ENCODE results near the gene NR2C1.
"Not testable (repeated sequence)": the region's sequence is repeated elsewhere in the genome, so short reads cannot be mapped to it uniquely, and the experiment has no call there.

The NR2C1 gene

DNA sequence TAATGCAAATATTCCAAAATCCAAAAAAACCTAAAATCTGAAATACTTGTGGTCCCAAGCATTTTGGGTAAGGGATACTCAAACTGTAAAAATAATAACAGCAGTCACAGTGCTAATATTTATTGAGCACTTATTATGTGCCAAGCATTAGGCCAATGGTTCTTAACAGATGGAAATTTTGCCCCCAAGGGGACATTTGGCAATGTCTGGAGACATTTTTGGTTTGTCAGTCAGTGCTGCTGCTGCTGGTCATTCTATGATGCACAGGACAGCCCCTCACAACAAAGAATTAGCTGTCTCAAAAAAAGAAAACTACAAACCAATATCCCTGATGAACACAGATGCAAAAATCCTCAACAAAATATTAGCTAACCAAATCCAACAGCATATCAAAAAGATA, 75.7 kb downstream of the NR2C1 start:
- no peak for DNase-seq

DNA sequence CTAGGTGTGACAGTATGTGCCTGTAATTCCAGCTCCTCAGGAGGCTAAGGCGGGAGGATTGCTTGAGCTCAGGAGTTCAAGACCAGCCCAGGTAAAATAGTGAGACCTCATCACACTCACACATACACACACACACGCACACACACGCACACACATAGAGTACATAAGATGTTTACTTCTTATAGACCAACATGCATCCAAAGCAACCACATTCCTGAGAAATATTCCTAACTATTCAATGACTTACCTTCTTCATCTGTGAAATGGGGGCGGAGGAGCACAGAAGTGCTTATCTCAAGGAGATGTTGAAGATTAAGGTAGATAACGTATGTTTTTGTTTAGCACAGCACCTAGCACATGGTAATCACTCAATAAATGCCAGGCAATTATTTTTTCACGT, 76.4 kb downstream of the NR2C1 start:
- DNase-seq: no peak

DNA sequence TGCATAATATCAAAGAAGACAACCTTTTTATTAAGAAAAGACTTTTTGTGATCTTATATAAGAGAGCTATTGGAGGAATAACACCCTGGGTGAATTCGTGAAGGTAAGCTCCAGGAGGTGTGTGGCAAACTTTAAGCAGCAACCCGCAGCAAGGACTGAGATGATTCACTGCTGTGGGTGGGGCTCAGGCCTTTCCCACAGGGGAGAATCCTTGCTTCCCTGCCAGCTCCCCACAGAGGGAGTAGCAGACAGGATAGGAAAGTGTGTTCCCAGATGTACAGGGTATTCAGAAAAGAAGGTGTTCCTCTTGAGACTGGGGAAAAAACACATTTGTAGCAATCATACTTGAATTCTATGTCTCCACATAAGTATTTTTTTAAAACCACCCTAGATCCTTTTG, 79.1 kb downstream of the NR2C1 start:
- DNase-seq: no peak

DNA sequence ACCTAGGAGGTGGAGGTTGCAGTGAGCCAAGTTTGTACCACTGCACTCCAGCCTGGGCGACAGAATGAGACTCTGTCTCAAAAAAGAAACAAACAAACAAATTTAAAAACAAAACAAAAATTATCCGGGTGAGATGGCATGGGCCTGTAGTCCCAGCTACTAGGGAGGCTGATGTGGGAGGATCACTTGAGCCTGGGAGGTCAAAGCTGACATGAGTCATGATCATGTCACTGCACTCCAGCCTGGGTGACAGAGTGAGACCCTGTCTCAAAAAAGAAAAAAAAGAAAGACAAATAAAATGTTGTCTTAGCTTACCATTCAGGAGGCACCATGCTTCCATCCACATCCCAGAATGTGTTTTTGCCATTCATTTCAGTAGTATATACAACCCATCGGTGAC, 79.6 kb downstream of the NR2C1 start:
- DNase-seq: not testable (repeated sequence)

DNA sequence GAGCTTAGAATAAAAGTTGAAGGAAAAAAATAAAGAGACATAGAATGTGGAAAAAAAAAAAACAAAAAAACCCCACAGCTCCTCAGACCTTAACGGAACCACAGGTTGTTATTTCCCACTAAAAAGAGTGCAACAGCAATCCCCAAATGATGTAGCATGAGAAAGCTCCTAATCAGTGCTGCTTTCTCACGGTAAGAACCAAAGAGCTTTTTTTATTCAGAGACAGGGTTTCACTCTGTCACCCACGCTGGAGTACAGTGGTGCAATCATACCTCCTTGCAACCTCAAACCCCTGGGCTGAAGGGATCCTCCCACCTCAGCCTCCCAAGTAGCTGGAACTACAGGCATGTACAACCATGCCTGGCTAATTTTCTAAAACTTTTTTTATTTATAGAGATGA, 83.2 kb downstream of the NR2C1 start:
- no peak for DNase-seq

DNA sequence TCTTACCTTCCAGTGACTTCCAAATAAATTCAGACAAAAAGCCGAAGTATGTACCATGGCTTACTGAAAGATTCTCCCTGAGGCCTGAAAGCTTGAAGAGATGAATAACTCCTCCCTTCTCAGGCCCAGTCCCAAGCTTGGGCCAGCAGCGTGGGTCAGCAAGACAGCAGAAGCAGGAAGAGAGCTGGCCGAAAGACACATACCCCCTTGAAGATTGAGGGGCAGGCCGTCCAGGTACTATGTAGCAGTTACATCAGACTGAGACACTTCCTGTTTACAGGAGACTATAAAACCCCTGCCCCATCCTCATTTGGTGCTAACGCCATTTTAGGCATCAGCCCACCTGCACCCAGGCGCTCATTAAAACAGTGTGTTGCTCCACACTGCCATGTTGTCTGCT, 84.9 kb downstream of the NR2C1 start:
- DNase-seq: no peak

DNA sequence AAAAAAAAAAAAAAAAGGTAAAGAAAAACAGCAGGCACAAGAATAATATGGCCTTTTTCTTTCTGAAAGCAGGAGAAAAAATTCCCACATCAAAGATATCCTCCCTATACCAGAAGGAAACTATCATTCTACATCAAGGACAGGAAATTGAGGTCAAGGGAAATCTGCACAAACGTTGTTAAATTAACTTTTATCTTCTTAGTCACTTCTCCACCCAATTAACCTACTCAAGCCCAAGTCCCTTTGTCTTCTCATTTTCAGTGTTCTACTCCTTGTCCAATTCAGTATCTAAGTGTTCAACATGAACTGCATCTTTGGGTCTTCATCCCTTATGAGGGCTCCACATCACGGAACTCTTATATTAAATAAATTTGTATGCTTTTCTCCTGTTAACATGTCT, 85.6 kb downstream of the NR2C1 start:
- DNase-seq: no peak

DNA sequence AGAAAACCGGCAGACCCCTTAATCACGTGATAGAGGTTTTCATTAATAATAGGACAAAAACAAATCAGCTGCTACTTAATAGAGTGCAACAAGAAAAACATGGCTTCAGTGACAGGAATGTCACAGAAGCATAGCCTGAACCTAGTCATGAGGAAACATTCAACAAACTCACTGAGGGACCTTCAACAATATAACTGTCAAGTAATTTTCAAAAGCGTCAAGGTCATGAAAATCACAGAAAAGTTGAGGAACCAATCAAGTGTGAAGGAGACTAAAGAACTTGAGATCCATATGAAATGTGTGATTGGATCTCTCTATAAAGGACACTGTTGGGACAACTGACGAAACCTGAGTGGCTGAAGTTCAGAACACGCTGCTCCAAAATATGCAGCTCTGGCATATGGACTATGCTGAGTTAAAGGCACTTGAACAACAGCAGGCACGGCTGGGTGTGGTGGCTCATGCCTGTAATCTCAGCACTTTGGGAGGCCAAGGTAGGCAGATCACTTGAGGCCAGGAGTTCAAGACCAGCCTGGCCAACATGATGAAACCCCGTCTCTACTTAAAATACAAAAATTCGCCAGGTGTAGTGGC, 86.2 kb downstream of the NR2C1 start:
- no peak for DNase-seq

DNA sequence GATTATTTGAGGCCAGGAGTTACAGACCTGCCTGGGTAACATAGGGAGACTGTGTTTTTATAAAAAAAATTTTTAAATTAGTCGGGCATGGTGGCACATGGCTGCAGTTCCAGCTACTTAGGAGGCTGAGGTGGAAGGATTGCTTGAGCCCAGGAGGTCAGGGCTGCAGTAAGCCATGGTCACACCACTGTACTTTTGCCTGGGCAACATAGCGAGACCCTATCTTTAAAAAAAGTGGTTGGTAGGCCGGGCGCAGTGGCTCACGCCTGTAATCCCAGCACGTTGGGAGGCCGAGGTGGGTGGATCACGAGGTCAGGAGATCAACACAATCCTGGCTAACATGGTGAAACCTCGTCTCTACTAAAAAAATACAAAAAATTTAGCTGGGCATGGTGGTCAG, 88.3 kb downstream of the NR2C1 start:
- not testable (repeated sequence) for DNase-seq

DNA sequence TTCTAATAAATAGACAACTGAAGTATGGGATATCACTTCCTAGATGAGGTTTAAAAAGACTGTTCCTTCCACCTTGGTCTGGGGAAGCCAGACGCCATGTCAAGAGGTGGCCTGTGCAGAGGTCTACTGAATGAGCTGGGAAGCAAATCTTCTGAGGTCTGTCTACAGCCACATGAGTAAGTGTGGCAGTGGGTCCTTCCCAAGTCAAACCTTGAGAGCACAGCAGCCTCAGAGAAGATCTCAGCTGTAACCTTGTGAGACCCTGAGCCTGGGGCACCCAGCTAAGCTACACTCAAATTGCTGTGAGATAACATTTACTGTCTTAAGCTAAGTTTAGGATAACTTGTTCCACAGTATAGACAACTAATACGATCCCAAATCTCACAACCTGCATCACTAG, 90.1 kb downstream of the NR2C1 start:
- DNase-seq: no peak

DNA sequence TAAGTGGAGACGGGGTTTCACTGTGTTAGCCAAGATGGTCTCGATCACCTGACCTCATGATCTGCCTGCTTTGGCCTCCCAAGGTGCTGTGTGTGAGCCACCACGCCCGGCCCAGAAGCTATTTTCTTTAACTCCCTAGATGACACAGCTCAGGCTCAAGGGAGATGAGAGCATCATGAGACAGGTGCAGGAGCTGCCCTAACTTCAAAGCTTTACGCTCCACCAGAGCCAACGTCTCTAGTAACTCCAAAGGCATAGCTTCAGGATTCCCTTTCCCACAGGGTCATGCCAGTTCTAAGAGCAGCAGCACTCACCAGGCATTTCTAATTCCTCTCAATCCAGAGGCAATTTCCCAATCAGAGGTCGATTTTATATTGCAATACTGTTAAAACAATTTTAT, 91.0 kb downstream of the NR2C1 start:
- no peak for DNase-seq

DNA sequence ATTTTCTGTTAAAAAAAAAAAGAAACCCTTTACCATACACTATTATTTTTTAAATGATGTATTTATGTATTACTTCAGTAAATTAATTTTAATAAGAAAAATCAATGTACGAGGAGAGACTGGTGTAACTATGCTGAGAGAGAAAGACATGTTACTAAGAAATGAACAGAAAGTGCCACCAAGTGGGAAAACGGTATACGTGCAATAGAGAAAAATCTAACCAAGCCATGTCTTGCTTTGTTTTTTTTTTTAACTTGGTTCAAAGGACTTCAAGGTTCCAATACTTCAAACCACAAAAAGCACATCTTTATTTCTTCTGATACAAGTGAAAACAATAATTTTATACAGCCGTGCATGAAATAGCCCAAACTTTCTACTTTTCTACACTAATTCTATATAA, 92.8 kb downstream of the NR2C1 start:
- no peak for DNase-seq

DNA sequence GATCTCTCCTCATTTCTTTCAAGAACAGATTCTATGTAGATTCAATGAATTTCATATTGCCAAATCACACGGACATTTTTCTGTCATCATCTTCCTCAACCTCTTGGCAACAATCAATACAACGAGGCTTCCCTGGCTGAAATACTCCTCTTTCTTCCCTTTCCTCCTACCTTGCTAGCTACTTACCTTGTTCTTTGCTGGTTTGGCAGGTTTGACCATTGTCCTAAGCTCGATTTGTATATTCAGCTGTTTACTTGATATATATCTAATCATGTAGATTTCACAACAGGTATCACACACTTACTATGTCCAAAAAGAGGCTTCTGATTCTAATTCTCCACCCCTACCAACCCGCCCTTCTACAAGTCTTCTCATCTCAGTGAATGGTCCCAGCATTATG, 93.5 kb downstream of the NR2C1 start:
- no peak for DNase-seq

DNA sequence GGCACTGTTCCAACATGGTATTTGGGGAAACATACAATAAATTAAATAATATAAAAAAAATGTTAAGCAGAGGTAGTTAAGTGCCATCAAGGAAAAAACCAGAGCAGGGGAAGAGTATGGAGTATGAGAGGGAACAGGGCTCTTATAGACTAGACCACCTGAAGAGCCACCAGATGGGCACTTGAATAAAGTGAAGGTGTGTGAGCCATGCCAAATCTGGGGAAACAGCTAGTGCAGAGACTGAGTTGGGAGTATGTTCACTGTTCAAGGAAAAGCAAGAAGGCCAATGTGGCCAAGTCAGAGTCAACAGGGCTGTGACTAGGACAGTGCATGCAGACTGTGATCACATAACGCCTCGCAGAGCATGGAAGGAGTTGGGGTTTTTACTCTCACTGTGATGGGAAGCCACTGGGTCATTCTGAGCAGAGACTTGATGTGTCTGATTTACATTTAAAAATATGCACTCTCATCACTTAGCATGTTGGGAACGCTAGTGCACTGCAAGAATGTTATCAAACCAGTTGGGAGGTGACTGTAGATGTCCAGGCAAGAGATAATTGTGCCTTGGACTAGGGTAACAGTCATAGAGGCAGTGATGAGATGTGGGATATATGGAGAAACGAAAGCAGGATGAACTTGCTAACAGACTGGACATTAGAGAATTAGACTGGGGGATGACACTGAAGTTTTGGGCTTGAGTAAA, 95.5 kb downstream of the NR2C1 start:
- no peak for DNase-seq

DNA sequence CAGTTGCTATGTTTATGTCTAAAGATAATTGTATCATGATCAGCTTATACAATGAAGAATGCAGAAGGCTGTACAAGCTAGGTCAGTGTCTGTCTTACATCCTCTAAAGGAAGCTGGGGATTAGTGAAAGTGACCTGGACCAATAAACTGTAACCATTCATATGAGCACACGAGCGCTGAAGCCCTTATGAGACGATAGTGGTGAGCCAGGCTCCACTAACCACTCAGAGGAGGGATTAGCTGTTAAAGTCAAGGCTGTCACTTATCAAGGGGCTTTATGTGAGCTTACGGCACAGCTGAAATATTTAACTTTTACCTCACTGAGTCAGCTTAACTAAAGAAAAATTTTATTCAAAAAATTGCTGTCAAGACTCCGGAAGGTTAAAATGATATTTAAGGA, 100.2 kb downstream of the NR2C1 start:
- DNase-seq: no peak

DNA sequence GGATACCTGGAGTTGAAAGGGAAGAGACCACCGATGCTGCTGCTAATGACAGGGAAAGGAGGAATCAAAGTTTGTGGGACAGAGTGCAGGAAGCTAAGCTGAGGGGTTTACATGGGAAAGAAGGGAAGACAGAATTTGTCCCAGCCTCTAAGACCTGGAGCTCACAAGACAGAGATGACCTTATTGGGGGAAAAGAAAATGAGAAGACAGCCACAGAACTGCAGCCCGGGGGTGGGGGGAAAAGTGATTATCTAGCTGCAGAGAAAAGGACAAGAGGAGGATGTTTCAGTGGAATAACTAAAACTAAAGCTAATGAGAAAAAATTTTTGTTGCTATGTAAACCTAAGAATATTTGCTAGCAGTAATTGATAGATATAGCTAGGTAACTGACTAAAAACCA, 100.6 kb downstream of the NR2C1 start:
- no peak for DNase-seq

DNA sequence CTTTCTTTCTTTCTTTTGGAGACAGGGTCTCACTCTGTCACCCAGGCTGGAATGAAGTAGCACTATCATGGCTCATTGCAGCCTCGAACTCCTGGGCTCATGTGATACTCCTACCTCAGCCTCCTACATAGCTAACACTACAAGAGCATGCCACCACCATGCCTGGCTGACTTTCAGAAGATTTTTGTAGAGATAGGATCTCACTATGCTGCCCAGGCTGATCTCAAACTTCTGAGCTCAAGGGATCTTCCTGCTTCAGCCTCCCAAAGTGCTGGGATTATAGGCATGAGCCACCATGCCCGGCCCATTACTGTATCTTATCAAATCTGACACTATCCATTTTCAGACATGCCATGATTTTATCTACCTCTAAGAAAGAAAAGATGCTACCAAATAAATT, 101.5 kb downstream of the NR2C1 start:
- no peak for DNase-seq

DNA sequence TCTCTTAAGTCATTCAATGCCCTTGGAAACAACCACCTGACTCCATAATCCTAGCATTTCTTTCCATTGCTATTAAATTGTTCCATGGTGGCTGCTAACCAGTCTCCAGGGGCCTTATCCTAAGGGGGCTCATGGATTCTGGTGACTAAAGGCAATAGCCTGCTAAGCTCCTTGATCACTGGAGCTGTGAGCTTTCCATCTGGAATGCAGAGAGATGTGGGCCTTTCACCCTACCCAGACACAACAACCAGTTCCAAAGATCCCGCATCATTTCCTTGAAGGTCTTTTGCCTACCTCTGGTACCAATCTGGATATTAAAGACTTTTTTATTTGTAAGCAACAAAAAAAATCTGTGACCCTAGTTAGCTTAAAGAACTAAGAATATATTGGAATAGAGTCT, 102.9 kb downstream of the NR2C1 start:
- DNase-seq: no peak
